ENCODE measurements around the gene BICDL1.

The BICDL1 gene

GRCh38 chr12:120131116-120131515 is 142.1 kb downstream of the BICDL1 start:
- Histone ChIP-seq H3K27me3 (ENCODE audit: insufficient read depth, poor library complexity, severe bottlenecking) (no peaks in the 10 kb centered on the region), H3K4me3 (replicated peaks; ENCODE audit: insufficient read depth, low read length) (no peak overlapping the region), H3K27ac (replicated peaks) (no peak overlapping the region)
- no peak for TF ChIP-seq CTCF (IDR thresholded peaks at IDR 0.05; ENCODE audit: insufficient read depth, low read length)
- no peak for DNase-seq (ENCODE audit: low read depth in 1 of 2, low spot score in 1 of 2)

- no peaks in the 10 kb centered on the region for H3K27me3 ChIP-seq (ENCODE audit: insufficient read depth, poor library complexity, severe bottlenecking)
- no peak for DNase-seq (ENCODE audit: low read depth in 1 of 2, low spot score in 1 of 2)
- H3K4me3 ChIP-seq (replicated peaks; ENCODE audit: insufficient read depth, low read length) = no peak overlapping the region
- H3K27ac ChIP-seq (replicated peaks) = no peak overlapping the region
- TF ChIP-seq REST (IDR thresholded peaks at IDR 0.05; ENCODE audit: insufficient replicate concordance, low read depth) = no peak
Measured at GRCh38 chr12:120132054-120132836, 143.2 kb downstream of the BICDL1 start.

- no peak for DNase-seq (ENCODE audit: low read depth in 1 of 2, low spot score in 1 of 2)
- TF ChIP-seq REST (IDR thresholded peaks at IDR 0.05; ENCODE audit: insufficient replicate concordance, low read depth) (no peak), GABPA (IDR thresholded peaks at IDR 0.05; ENCODE audit: low read depth) (no peak), CTCF (IDR thresholded peaks at IDR 0.05; ENCODE audit: insufficient read depth, low read length) (no peak), POLR2AphosphoS5 (IDR thresholded peaks at IDR 0.05; ENCODE audit: low read depth) (no peak), SPI1 (IDR thresholded peaks at IDR 0.05; ENCODE audit: borderline replicate concordance, low read depth) (no peak)
- H3K4me3 ChIP-seq (replicated peaks; ENCODE audit: insufficient read depth, low read length) = no peak overlapping the region
- no peak overlapping the region for H3K27ac ChIP-seq (replicated peaks)
- H3K27me3 ChIP-seq (ENCODE audit: insufficient read depth, poor library complexity, severe bottlenecking) = no peaks in the 10 kb centered on the region
Measured at GRCh38 chr12:120132863-120133385, 143.9 kb downstream of the BICDL1 start.

- no peak for DNase-seq (ENCODE audit: low read depth in 1 of 2, low spot score in 1 of 2)
- Histone ChIP-seq H3K27ac (replicated peaks) (no peak overlapping the region), H3K27me3 (ENCODE audit: insufficient read depth, poor library complexity, severe bottlenecking) (no peaks in the 10 kb centered on the region), H3K4me3 (replicated peaks; ENCODE audit: insufficient read depth, low read length) (no peak overlapping the region)
- TF ChIP-seq SPI1 (IDR thresholded peaks at IDR 0.05; ENCODE audit: borderline replicate concordance, low read depth) = no peak
- no peak for TF ChIP-seq GABPA (IDR thresholded peaks at IDR 0.05; ENCODE audit: low read depth)
- TF ChIP-seq CTCF (IDR thresholded peaks at IDR 0.05; ENCODE audit: insufficient read depth, low read length) = no peak
- TF ChIP-seq POLR2AphosphoS5 (IDR thresholded peaks at IDR 0.05; ENCODE audit: low read depth) = no peak
- TF ChIP-seq REST (IDR thresholded peaks at IDR 0.05; ENCODE audit: insufficient replicate concordance, low read depth) = no peak
Measured at GRCh38 chr12:120134307-120134980, 145.4 kb downstream of the BICDL1 start.
